HG03159 (cell line): ENCODE measurements around the gene HADHB.
"Not testable (repeated sequence)": the region's sequence is repeated elsewhere in the genome, so short reads cannot be mapped to it uniquely, and the experiment has no call there.

ENCODE experiments used
- ATAC-seq: cut with Tn5 transposase; IDR thresholded peaks from one replicate; pipeline ENCODE4 v1.9.1; 2021; ENCODE audit warnings: mild to moderate bottlenecking, moderate library complexity; ENCODE audit not compliant: unreplicated experiment

The HADHB gene

GRCh38 chr2:26290001-26290400 is 45.3 kb downstream of the HADHB start:
- no peak for ATAC-seq

GRCh38 chr2:26292646-26293045 is 47.9 kb downstream of the HADHB start:
- ATAC-seq = no peak

- no peak for ATAC-seq
Measured at GRCh38 chr2:26295511-26295910, 50.8 kb downstream of the HADHB start.

GRCh38 chr2:26297061-26297460 is 52.3 kb downstream of the HADHB start:
- ATAC-seq = no peak

- no peak for ATAC-seq
Measured at GRCh38 chr2:26298286-26298637, 53.5 kb downstream of the HADHB start.

GRCh38 chr2:26298638-26299393 is 54.1 kb downstream of the HADHB start:
- ATAC-seq = no peak

GRCh38 chr2:26299471-26300101 is 54.8 kb downstream of the HADHB start:
- no peak for ATAC-seq

- ATAC-seq = no peak
Measured at GRCh38 chr2:26300234-26300925, 55.6 kb downstream of the HADHB start.

- ATAC-seq = no peak
Measured at GRCh38 chr2:26302846-26303245, 58.1 kb downstream of the HADHB start.

GRCh38 chr2:26305094-26305493 is 60.4 kb downstream of the HADHB start:
- not testable (repeated sequence) for ATAC-seq

- no peak for ATAC-seq
Measured at GRCh38 chr2:26305540-26305939, 60.8 kb downstream of the HADHB start.

GRCh38 chr2:26309921-26310320 is 65.2 kb downstream of the HADHB start:
- no peak for ATAC-seq

- ATAC-seq = no peak
Measured at GRCh38 chr2:26312471-26312870, 67.7 kb downstream of the HADHB start.

GRCh38 chr2:26313446-26313845 is 68.7 kb downstream of the HADHB start:
- no peak for ATAC-seq

GRCh38 chr2:26314243-26314642 is 69.5 kb downstream of the HADHB start:
- no peak for ATAC-seq

- ATAC-seq = no peak
Measured at GRCh38 chr2:26316041-26316440, 71.3 kb downstream of the HADHB start.

- no peak for ATAC-seq
Measured at GRCh38 chr2:26316845-26317244, 72.1 kb downstream of the HADHB start.

GRCh38 chr2:26317377-26318105 is 72.8 kb downstream of the HADHB start:
- ATAC-seq = no peak

GRCh38 chr2:26318950-26319349 is 74.2 kb downstream of the HADHB start:
- no peak for ATAC-seq

- ATAC-seq = not testable (repeated sequence)
Measured at GRCh38 chr2:26324479-26324878, 79.7 kb downstream of the HADHB start.

GRCh38 chr2:26324903-26325302 is 80.2 kb downstream of the HADHB start:
- ATAC-seq = no peak
